Measurements from ENCODE around the gene DLX4.

Gene DLX4

DNA sequence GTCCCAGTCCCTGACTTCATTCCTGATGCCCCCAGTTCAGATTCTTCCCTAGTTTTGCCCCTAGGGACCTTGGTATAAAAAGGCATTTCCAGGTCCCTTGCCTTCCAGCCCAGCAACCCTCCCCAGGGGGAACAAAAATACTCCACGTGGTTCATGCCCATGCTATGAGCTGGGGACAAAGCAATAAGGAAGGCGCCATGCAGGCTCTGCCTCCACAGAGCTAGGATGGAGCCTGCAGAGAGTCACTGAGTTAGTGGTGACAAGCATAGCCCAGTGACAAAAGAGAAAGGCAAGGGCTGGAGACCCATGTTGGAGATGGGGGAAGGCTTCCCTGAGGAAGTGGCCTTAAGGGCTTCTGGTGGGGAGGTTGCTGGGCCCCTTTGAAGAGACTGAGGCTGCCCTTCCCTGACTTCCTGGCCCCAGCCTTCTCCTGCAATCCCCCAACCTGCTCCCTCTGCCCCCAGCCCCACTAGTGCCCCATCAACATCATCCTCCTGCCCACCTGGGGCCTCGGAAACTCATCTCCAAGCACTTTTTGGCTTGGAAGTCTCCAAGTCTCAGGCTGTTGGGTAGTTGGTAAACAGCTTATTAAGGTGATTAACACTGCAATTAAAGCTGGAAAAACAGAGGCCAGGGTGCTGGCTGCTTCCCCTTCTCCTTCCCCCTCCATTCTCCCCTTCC is 16.5 kb downstream of the DLX4 start:
- FAIRE-seq, result no peak
- DNase-seq (ENCODE audit: insufficient read length, low spot score), result no peak

DNA sequence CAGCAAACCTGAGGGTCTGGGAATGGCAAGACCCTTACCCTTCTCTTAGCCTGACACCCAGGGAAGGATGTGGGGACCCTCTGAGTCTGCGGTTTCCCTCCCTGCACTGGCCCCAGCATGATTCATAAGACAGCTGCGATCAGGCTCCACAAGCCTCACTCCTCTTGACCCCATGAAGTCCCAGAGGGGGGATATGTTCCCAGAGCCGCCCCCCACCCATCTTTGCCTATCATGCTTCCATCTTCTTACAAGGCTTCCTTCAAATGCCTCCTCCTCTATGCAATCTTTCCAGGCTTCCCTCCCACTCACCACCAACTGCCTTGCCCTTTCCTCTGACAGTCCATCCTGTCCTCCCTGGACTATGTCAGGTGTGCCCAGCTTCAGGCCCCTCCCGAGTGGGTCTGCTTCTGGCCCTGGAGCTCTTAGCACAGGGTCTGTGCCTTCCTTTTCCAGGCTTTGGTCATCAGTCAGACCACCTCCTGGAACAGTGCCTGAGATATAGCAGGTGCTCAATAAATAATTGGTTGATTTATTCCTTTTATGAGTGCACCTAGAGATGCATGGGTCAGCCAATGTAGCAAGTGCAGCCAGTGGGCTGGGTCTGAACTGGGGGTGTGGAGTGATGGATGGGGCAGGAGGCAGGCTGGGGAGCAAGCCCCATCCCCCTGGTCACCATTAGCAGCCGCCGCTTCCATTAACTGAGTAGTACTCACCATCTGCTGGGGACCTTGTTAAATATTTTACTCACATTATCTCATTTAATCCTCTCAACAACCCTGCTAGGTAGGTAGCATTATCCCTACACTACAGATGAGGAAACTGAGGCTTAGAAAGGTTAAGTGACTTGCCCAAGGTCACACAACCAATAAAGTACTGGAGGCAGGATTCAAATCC is 17.7 kb downstream of the DLX4 start:
- FAIRE-seq, result no peak
- DNase-seq (ENCODE audit: insufficient read length, low spot score), result no peak

DNA sequence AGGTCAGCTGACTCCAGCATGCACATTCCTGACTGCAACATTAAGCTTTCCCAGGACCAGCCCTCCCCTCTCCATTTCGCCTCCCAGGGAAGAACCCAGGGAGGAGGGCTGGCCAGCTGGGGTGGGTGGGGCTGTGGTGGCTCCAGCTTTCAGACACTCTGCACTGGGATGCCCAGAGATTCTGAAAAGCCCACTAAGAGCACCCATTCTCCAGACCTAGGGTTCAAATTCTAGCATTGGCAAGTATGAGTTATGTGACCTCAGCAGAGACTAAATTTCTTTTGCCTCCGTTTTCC is 18.2 kb downstream of the DLX4 start:
- no peak for FAIRE-seq

DNA sequence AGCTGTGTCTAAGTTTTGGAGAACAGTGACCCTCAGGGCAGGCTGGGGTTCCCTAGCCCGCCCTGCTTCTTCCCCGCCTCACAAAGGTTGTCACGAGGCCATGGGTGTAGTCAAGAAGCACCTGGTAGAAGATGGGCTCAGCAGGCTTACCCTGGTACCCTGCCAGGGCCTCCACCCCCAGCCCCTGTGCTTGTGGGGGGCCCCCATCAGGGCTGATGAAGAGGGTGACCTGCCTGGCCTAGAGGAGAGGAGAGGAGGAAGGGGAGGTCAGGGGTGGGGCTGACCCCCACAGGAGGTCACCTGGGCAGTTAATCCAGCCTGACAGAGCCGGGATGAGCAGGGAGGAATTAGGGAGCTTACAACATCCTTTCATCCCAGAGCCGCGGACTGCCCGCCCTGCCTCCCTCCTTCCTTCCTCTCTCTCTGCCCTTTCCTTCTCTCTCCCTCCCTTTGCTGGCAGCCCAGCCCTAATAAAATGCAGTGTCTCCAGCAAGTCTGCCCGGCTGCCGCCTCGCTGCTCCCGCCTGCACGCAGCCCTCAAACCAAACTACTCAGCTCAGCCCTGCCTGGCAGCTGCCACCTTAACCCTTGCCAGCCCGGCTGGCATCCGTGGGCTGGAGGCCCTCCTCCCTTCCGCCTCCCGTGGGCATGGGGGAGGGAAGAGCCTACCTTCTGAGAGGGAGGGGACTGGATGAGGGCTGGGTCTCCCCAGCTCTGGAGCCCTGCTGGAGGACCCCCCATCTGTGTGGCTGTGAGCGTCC is 18.9 kb downstream of the DLX4 start:
- DNase-seq (ENCODE audit: insufficient read length, low spot score) (no peak), FAIRE-seq (no peak)

More for the DNA sequence above, 18.2 kb downstream of the DLX4 start:
- DNase-seq (ENCODE audit: insufficient read length, low spot score), result no peak

DNA sequence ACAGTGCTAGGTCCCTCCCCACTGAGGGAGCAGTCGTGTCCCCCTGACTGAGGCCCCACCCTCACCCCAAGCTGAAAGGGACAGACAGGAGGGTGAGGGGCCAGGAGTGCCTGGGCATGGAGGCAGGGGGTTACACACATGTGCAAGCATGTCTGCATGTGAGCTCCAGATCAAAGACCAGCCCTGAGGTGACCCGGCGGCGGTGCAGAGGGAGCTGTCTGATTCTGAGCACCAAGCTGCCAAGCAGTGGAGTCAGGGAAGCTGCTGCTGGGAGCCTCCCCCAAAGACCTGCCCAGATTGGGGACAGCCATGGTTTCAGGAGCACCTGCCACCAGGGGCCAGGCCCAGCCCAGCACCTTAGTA is 20.5 kb downstream of the DLX4 start:
- DNase-seq (ENCODE audit: insufficient read length, low spot score), result no peak
- no peak for FAIRE-seq

DNA sequence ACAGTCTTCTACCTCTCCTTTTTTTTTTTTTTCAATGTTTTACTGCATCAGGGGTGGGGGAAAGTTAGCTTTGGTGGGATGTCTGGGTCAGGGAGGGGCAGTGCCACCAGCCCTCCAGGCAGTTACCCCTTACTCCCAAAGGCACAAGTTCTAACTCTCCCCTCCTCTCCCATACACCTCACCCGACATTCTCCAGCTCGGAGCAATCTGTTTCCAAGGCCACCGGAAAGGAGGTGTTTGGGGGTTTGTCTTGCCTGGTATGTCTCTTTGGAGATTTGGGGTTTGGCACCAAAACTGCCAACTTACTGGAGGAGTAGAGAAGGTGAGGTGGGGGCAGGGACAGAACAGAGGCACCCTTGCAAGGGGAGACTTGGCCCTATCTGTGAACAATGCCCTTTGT is 21.3 kb downstream of the DLX4 start:
- FAIRE-seq, result no peak

DNA sequence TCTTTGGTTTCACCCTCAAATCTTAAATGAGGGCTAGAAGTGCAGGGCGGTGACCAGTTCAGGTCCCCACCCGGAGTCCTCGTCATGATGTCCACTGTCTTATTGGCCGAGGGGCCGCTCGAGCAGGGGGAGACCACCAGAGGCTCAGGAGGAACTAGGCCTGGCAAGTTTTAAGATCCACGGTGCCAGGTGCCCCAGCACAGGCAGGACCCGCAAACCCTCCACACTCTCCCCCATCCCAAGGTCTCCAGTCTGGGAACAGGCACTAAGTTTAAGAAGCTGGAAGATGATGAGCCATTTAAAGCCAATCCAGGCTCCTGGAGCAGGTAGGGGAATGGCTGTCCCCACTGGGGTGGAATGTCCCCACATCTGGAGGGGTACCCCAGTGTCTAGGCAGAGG is 21.9 kb downstream of the DLX4 start:
- FAIRE-seq (no peak), DNase-seq (ENCODE audit: insufficient read length, low spot score) (no peak)

More for the DNA sequence above, 21.3 kb downstream of the DLX4 start:
- DNase-seq (ENCODE audit: insufficient read length, low spot score), result no peak

DNA sequence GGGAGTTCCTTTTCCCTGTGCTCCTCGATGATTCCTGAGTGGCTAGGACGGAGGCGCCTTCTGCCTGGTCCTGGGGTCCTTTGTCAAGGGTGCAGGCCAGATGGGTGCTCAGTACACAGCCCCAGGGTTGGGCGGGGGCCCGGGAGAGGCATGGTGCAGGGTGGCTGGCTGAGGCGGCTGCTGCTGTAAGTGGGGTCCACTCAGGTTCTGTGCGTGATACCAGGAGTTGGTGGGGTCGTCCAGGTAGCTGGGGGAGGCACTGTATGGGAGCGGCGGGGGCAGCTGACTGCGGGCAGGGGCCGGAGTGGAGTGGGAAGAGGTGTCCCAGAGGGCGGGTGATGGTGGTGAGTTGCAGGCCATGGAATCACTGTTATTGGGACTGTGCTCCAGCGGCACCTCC is 22.4 kb downstream of the DLX4 start:
- FAIRE-seq, result no peak
- DNase-seq (ENCODE audit: insufficient read length, low spot score), result no peak

DNA sequence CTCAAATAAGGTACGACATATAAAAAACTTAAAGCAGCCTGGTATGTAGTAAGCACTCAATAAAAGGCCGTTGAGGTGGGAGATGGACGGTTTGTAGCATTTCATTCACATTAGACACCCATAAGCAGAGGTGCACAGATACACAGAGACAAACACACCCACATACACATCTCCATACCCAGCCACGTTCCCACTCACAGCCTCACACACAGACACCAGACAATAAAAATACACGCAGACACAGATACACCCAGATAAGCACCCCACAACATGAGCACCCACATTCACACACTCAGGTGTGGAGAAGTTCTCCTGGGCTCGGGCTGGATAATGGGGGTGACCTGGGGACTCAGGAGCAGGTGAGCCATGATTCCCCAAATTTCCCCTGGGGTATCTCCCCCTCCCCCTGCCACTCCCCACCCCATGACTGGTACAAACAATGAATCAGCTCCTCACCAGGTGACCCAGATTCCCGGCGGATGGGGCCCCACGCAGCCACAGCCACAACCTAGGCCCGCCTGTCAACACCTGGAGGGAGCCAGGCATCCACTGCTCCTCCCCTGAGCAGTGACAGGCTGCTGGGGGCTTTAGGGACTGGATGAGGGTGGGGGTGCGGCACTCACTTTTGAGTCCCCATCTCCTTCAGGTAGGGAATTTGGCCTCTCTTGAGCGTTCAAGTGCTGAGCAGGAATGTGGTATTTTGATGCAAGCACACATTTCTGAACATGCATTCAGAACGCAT is 23.4 kb downstream of the DLX4 start:
- DNase-seq (ENCODE audit: insufficient read length, low spot score) (no peak), FAIRE-seq (no peak)

DNA sequence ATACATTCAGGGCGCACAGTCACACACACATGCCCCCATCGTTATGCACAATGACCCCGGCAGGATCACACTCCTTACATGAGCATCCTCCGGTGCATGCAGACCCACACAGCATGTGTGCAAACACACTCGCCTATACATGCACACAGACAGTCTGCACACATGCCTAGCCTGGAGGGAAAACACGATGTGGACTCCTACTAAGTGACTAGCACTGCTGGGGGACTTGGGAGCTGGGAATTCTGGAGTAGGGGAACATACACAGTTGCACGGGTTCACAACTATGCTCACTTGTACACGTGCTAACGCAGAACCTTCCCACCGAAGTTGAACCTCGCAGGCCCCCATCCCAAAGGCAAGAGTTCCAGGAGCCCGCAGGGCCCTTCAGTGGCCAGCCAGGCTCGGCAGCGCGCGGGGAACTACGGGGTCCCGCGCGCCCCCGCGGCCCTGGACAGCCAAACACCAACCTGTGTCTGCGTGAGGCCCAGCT is 24.0 kb downstream of the DLX4 start:
- FAIRE-seq (no peak), DNase-seq (ENCODE audit: insufficient read length, low spot score) (no peak)

DNA sequence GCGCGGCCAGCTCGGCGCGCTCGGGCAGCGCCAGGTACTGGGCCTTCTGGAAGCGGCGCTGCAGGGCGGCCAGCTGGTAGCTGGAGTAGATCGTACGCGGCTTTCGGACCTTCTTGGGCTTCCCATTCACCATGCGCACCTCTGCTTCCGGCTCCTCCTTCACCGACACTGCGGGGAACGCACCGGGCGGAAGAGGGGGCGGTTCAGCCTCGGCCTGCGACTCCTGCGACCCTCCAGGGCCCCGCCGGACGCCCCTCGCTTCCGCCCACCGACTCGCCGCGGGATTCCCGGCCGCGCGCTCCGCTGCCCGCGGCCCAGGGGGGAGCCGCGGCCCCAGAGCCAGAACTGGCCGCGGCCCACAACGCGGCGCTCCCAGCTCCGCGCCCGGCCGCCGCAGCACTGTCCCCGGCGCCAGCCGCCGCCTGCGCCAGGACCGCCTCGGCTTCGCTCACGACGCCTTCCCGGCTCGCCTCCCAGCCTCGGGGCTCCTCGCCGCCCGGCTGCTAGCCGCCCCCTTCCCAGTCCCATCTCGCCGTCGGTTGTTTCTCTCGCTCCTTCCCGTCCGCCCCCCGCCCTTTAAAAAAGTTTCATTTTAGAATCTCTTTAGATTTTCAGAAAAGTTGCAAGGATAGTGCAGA is 24.6 kb downstream of the DLX4 start:
- DNase-seq (ENCODE audit: insufficient read length, low spot score) (no peak), FAIRE-seq (no peak)

DNA sequence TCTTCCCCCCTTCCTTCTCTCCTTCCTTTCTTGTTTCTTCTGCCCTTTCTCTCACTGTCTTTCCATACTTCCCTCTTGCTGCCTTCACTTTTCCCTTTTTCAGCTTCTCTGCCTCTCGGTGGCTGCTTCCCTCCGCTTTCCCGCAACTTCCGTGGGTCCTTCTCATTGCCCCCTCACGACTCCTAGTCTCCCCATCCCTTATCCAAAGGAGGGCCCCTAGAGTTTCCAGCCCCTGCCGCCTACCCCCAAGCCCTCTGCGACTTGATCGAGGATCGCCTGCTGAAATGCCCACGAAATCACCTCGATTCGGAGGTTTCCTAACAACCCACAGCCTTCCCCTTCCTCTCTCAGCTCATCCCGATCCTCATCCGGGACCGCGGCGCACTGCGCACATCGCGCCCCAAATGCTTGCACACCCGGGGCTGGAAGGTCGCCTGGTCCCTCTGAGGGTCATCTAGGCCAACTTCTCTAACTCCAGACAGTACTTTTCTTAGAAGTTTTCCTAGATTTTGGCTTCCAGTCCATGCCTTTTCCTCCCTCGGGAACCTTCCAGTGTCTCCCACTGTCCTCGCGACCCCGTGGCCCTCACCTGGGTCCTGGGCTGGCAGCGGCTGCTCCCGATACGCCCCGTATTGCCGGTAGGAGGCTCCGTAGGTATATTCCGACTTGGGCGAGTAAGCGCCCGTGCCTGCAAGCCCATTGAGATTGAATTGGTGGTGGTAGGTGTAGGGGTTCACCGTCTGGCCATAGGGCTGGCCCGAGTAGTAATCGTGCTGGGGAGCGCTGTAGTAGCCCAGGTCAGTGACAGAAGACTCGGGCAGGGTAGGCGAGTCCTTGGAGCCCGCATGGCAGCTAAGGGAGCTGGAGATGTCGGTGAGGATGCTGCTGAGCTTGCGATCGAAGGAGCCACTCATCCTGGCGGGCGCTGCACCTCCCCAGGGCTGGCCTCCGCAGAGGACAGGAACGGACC is 25.4 kb downstream of the DLX4 start:
- DNase-seq (ENCODE audit: insufficient read length, low spot score), result no peak
- no peak for FAIRE-seq

DNA sequence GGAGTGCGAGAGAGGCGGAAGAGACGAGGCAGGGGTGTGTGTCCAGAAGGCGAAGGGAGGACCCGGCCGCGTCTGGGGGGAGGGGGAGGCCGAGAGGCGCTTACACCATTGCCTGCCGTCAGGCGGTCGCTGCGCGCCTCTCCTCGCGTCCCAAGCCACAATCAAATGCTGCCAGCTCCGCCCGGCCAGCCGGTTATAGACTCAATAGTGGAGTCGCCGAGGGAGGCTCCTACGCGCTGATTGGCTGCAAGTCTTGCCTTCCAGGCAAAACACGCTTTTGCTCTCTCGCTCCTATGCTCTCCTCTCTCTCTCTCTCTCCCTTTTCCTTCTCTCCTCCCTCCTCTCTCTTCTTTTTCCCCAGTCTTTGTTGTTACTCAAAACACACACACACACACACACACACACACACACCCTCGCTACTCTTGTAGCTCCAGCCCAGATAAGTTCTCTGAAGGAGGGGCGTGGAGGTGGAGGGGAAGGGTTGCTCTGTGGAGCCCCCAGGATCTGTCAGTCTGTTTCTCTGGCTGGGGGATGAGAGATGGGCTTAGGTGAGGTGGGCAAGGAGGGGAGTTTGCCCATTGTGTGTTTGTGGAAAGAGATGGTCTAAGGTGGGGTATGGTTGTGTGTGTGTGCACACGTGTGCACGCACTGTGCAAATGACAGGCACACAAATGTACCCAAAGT is 26.2 kb downstream of the DLX4 start, which contains the start of gene DLX3:
Gene DLX3, minus strand, starts transcription at position 170 of the 684 bp plus-strand sequence. CDS start 226 bp downstream, outside the sequence.
- FAIRE-seq, result no peak

DNA sequence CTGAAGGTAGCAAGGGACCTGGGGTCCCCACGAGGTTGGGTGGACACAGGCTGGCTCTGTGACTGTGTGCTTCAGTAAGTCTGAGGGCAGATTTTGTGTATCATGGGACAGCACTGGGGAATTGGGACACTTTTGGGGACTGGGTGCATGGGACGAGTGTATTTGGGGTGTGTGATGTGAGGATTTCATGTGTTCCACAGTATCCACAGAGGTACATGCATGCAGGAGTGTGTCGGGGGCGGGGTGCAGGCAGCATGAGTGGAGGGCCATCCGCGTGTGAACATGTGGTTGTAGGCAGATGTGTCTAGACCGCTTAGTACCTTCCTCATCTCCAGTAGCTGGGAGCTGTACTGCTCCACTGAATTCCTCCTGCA is 27.1 kb downstream of the DLX4 start:
- DNase-seq (ENCODE audit: insufficient read length, low spot score) (no peak), FAIRE-seq (no peak)

More for the DNA sequence above, 26.2 kb downstream of the DLX4 start, which contains the start of gene DLX3:
- no peak for DNase-seq (ENCODE audit: insufficient read length, low spot score)

DNA sequence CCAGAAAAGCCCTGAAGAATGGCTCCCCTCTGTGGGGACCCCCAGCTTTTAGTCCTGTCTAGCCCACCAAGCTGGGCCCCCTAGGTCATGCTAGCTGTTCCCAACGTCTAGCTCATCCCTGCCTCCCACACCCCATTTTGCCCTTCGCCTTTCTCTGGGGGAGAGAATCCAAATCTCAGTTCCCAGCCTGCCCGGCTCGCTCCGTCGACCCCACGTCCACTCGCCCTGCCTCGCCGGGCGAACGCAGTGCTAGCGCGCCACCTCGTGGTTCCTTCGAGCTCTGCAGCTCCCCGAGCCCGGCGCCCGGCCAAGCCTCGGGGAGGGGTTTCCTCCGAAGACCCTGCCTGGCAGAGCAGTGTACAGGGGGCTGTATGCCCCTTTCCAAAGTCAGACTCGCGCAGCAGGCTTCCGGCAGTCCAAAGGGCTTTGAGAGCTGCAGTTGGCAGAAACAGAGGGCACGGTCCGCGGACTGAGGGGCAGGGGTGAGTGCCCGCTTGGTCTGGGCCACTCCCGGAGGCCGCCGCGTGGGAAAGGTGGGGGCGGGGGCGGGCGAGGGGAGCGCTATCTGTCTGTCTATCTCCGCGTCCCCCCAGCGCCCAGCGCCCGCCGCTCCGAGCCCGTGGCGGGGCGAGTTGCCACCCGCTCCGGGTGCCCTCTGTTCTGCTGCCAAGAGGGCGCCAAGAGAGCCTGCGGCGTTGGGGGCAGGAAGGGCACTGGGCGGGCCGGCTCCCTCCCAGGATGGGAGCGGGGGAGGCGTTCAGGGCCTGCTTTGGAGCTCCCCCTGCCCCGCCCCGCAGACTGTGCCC is 27.7 kb downstream of the DLX4 start:
- FAIRE-seq (peak; percentile 52), DNase-seq (ENCODE audit: insufficient read length, low spot score) (peak; percentile 64)

DNA sequence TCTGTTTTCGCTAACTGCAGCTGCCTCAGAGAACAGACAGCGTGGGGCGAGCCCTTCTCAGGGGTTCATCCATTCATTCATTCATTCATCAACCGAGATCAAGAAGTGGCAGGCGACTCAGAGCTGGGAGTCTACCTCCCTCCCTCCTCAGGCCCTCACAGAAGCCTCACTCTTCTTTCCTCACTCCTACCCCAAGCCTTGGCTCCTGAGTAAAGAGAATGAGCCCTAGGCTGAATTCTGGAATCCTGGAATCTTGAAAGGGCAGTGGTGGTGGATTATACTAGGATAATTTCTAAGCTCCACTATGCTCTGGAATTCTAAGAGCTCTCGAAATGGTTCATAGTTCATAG is 28.3 kb downstream of the DLX4 start:
- DNase-seq (ENCODE audit: insufficient read length, low spot score) (no peak), FAIRE-seq (no peak)

DNA sequence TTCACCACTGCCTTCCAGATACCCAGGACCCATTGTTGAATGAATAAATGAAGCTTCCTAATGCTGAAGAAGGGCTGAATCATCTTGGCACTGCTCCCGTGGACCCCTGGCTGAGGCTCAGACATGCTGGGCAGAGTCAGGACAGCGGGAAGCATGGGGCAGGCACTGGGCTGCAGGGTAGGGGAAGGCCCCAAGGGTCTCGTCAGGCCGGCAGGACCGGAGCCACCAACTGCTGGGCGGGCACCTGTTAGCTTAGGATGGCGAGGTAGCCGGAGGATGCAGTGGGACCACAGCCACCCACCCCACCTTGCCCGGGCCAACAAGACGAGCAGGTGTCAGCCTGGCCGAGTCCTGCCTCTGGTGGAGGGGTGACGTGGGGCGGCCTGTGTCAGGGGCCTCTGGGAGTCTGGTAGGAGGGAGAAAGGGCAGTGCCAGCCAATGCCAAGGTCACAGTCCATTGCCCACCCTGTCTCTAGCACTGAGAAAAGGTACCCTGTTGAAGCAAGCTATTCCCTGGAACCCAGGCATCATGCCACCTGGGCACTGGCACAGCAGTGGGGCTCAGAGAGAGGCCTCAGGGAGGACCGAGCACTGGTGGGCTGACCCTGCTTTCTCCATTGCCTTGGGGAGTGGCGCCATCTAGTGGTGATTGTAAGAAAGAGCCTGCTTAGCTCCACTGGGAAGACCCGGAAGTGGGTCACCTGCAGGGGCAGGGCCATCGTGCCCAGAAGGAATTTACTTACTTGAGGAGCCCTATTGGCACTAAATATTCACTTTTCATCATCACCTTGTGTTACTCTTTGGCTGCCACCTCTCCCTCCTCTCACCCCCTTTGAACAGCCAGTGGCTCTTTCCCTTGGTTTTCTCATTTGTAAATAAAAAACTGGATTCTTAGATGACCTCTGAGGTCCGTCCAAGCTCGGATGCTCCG is 29.0 kb downstream of the DLX4 start:
- DNase-seq (ENCODE audit: insufficient read length, low spot score), result peak; percentile 89

More for the DNA sequence above, 29.0 kb downstream of the DLX4 start:
- peak; percentile 68 for FAIRE-seq
